ENCODE results near the gene UPF1. TPM values are rescaled to one million over a fixed set of nuclear protein-coding genes. Genes with fewer than 3 reads are reported as not detected.

UPF1 gene
- total RNA-seq, 1 donor from 2014 or later: 57.8 TPM

DNA sequence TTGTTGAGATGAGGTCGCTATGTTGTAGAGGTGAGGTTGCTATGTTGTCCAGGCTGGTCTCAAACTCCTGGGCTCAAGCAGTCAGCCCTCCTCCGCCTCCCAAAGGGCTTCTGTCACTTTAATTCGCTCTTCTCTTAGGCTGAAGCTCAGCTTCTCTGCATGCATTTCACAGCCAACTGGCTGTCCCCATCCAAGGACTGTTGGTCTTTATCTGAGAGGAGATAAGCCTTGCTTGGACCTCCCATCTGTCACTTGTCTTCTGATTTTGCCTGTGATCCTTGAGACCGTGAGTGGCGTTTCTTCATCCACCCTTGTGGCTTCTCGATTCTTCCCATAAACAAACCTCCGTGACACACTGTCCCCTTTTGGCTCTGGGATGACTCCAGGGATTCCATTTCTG lies 39.8 kb downstream of the UPF1 start:
- no peaks in the 10 kb centered on the region for H3K27me3 ChIP-seq (ENCODE audit: insufficient read depth, low read length)
- peaks cover 4% of the 10 kb centered on the region for H3K36me3 ChIP-seq (ENCODE audit: insufficient read depth, low read length)
- H3K79me2 ChIP-seq (ENCODE audit: insufficient read depth, low read length): no peaks in the 10 kb centered on the region
- H3K9ac ChIP-seq (ENCODE audit: low read length): no peak overlapping the region
- no peak for DNase-seq (ENCODE audit: low read depth)
- H3K4me3 Mint-ChIP-seq (ENCODE audit: unreplicated experiment): peak overlapping the region; percentile 54
- H3K9me3 Mint-ChIP-seq (ENCODE audit: unreplicated experiment): peaks cover under 1% of the 10 kb centered on the region
- no peak overlapping the region for H3K27ac ChIP-seq (ENCODE audit: low read depth, low read length)
- no peaks in the 10 kb centered on the region for H3K9me3 ChIP-seq (ENCODE audit: insufficient read depth, low read depth, low read length)
- peak overlapping the region; percentile 45 for H3K27ac Mint-ChIP-seq (ENCODE audit: unreplicated experiment)
- H3K4me2 ChIP-seq (ENCODE audit: low read length): no peak overlapping the region
- FAIRE-seq: no peak
- H3K4me1 Mint-ChIP-seq (ENCODE audit: low read depth, unreplicated experiment): no peaks in the 10 kb centered on the region
- peaks cover 21% of the 10 kb centered on the region for H3K36me3 Mint-ChIP-seq (ENCODE audit: low read depth, unreplicated experiment)
- peaks cover 44% of the 10 kb centered on the region for H4K20me1 ChIP-seq (ENCODE audit: insufficient read depth, low read length)
- no peak overlapping the region for H2AFZ ChIP-seq (ENCODE audit: low read depth, low read length)
- no peaks in the 10 kb centered on the region for H3K4me1 ChIP-seq (ENCODE audit: insufficient read depth, low read length)
- TF ChIP-seq, protein P1, sequence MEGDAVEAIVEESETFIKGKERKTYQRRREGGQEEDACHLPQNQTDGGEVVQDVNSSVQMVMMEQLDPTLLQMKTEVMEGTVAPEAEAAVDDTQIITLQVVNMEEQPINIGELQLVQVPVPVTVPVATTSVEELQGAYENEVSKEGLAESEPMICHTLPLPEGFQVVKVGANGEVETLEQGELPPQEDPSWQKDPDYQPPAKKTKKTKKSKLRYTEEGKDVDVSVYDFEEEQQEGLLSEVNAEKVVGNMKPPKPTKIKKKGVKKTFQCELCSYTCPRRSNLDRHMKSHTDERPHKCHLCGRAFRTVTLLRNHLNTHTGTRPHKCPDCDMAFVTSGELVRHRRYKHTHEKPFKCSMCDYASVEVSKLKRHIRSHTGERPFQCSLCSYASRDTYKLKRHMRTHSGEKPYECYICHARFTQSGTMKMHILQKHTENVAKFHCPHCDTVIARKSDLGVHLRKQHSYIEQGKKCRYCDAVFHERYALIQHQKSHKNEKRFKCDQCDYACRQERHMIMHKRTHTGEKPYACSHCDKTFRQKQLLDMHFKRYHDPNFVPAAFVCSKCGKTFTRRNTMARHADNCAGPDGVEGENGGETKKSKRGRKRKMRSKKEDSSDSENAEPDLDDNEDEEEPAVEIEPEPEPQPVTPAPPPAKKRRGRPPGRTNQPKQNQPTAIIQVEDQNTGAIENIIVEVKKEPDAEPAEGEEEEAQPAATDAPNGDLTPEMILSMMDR (IDR thresholded peaks at IDR 0.05; ENCODE audit: insufficient read depth, low read depth, low read length): no peak
- TF ChIP-seq EZH2 (IDR thresholded peaks at IDR 0.05; ENCODE audit: insufficient read depth, low read length): no peak
- no peaks in the 10 kb centered on the region for H3K27me3 Mint-ChIP-seq (ENCODE audit: low read depth, unreplicated experiment)
- H3K4me3 ChIP-seq (ENCODE audit: insufficient read depth, low read depth, low read length): no peak overlapping the region

DNA sequence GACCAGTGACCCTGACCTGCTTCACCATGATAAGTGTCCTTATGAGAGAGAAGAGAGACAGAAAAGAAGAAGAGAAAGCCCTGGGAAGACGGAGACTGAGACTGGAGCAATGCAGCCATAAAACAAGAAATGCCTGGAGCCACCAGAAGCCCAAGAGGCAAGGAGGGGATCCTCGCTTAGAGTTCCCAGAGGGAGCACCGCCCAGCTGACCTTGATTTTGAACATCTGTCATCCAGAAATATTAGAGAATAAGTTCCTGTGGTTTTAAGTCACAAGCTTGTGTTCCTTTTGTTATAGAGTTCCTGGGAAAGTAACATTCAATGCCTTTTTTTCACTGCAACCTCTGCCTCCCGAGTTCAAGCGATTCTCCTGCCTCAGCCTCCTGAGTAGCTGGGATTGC lies 44.0 kb downstream of the UPF1 start:
- Histone ChIP-seq H3K4me2 (ENCODE audit: low read length) (no peak overlapping the region), H3K9ac (ENCODE audit: low read length) (no peak overlapping the region), H3K4me3 (ENCODE audit: insufficient read depth, low read depth, low read length) (no peak overlapping the region), H3K27ac (ENCODE audit: low read depth, low read length) (no peak overlapping the region), H3K27me3 (ENCODE audit: insufficient read depth, low read length) (no peaks in the 10 kb centered on the region), H3K4me1 (ENCODE audit: insufficient read depth, low read length) (no peaks in the 10 kb centered on the region), H3K79me2 (ENCODE audit: insufficient read depth, low read length) (no peaks in the 10 kb centered on the region), H2AFZ (ENCODE audit: low read depth, low read length) (no peak overlapping the region), H4K20me1 (ENCODE audit: insufficient read depth, low read length) (peaks cover 16% of the 10 kb centered on the region), H3K9me3 (ENCODE audit: insufficient read depth, low read depth, low read length) (peaks cover 6% of the 10 kb centered on the region), H3K36me3 (ENCODE audit: insufficient read depth, low read length) (no peaks in the 10 kb centered on the region)
- no peaks in the 10 kb centered on the region for H3K4me1 Mint-ChIP-seq (ENCODE audit: low read depth, unreplicated experiment)
- DNase-seq (ENCODE audit: low read depth) (no peak), FAIRE-seq (no peak)
- H3K36me3 Mint-ChIP-seq (ENCODE audit: low read depth, unreplicated experiment): peaks cover 34% of the 10 kb centered on the region
- peak overlapping the region; percentile 21 for H3K4me3 Mint-ChIP-seq (ENCODE audit: unreplicated experiment)
- TF ChIP-seq, protein P1 (IDR thresholded peaks at IDR 0.05; ENCODE audit: insufficient read depth, low read depth, low read length): no peak
- no peak for TF ChIP-seq EZH2 (IDR thresholded peaks at IDR 0.05; ENCODE audit: insufficient read depth, low read length)
- H3K27ac Mint-ChIP-seq (ENCODE audit: unreplicated experiment): no peak overlapping the region
- no peaks in the 10 kb centered on the region for H3K27me3 Mint-ChIP-seq (ENCODE audit: low read depth, unreplicated experiment)
- H3K9me3 Mint-ChIP-seq (ENCODE audit: unreplicated experiment): peaks cover 12% of the 10 kb centered on the region

DNA sequence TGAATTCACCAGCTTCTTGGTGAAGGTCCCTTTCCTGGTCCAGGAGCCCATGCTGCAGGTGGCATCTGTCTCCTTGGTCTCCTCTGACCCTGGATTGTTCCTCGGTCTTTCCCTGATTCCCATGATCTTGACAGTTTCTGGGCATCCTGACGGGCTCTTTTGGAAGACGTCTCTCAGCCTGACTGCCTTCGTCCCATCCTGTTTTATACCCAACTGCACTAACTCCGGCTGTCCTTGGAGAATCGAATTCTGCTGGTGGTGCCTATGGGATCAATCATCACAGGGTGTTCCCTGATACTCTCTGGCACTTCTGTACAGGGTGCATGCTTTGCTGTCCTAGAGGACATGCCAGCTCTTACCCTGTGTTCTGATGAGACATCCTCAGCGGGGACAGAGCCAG lies 45.1 kb downstream of the UPF1 start:
- Histone ChIP-seq H3K4me2 (ENCODE audit: low read length) (no peak overlapping the region), H4K20me1 (ENCODE audit: insufficient read depth, low read length) (peaks cover 10% of the 10 kb centered on the region), H3K9me3 (ENCODE audit: insufficient read depth, low read depth, low read length) (peaks cover 6% of the 10 kb centered on the region), H3K4me3 (ENCODE audit: insufficient read depth, low read depth, low read length) (no peak overlapping the region), H3K4me1 (ENCODE audit: insufficient read depth, low read length) (no peaks in the 10 kb centered on the region), H3K27ac (ENCODE audit: low read depth, low read length) (no peak overlapping the region), H3K36me3 (ENCODE audit: insufficient read depth, low read length) (no peaks in the 10 kb centered on the region), H3K79me2 (ENCODE audit: insufficient read depth, low read length) (no peaks in the 10 kb centered on the region), H3K9ac (ENCODE audit: low read length) (no peak overlapping the region), H3K27me3 (ENCODE audit: insufficient read depth, low read length) (no peaks in the 10 kb centered on the region), H2AFZ (ENCODE audit: low read depth, low read length) (no peak overlapping the region)
- Mint-ChIP-seq H3K36me3 (ENCODE audit: low read depth, unreplicated experiment) (peaks cover 39% of the 10 kb centered on the region), H3K9me3 (ENCODE audit: unreplicated experiment) (peaks cover 12% of the 10 kb centered on the region), H3K4me1 (ENCODE audit: low read depth, unreplicated experiment) (no peaks in the 10 kb centered on the region), H3K27ac (ENCODE audit: unreplicated experiment) (peak overlapping the region; percentile 26), H3K4me3 (ENCODE audit: unreplicated experiment) (no peak overlapping the region), H3K27me3 (ENCODE audit: low read depth, unreplicated experiment) (no peaks in the 10 kb centered on the region)
- no peak for FAIRE-seq
- DNase-seq (ENCODE audit: low read depth): no peak
- TF ChIP-seq, protein P1 (IDR thresholded peaks at IDR 0.05; ENCODE audit: insufficient read depth, low read depth, low read length): no peak
- no peak for TF ChIP-seq EZH2 (IDR thresholded peaks at IDR 0.05; ENCODE audit: insufficient read depth, low read length)

Data from astrocyte (in vitro differentiated cells and primary cell).